HepG2 (cell line): Measurements from ENCODE around the gene MPC1. TPM values are rescaled to one million over a fixed set of nuclear protein-coding genes. Genes with fewer than 3 reads are reported as not detected.

Source experiments
- CBX2 ChIP-seq, 2 experiments: fragments of 200-600 bp in 1 of 2; sonication (generic); formaldehyde crosslinking in 1 of 2; IDR thresholded peaks; 2 replicates each; pipeline versions ENCODE4 v1.7.0 to v1.8.1; 2018 to 2022; ENCODE audit warnings: low read depth in 2 of 2, low read length in 1 of 2, mild to moderate bottlenecking in 1 of 2, missing genetic modification reagents in 1 of 2
- ETS1 ChIP-seq: sonication (generic); formaldehyde crosslinking; IDR thresholded peaks from 2 replicates; pipeline ENCODE4 v1.4.0; 2020; ENCODE audit warnings: missing genetic modification reagents
- FOSL1 ChIP-seq: sonication (generic); formaldehyde crosslinking; IDR thresholded peaks from 2 replicates; pipeline ENCODE4 v1.9.0; 2021; ENCODE audit warnings: missing genetic modification reagents, borderline replicate concordance
- GPN1 ChIP-seq: sonication (generic); formaldehyde crosslinking; IDR thresholded peaks from 2 replicates; pipeline ENCODE4 v1.5.1; 2020; ENCODE audit warnings: missing genetic modification reagents, borderline replicate concordance
- REST ChIP-seq, 2 experiments: IDR thresholded peaks; 2 replicates each; pipeline ENCODE4 v1.6.1; 2011 to 2012; ENCODE audit warnings: low read length in 2 of 2, borderline replicate concordance in 1 of 2, low read depth in 1 of 2, mild to moderate bottlenecking in 1 of 2, moderate library complexity in 1 of 2
- ZBTB1 ChIP-seq: sonication (generic); formaldehyde crosslinking; IDR thresholded peaks from 2 replicates; pipeline ENCODE4 v1.4.0; 2020; ENCODE audit warnings: missing genetic modification reagents, borderline replicate concordance
- ZBTB43 ChIP-seq: sonication (generic); formaldehyde crosslinking; conservative IDR thresholded peaks from 2 replicates; pipeline ENCODE4 v1.4.0; 2020; ENCODE audit warnings: missing genetic modification reagents
- ZMAT3 ChIP-seq: sonication (generic); formaldehyde crosslinking; conservative IDR thresholded peaks from 2 replicates; pipeline ENCODE4 v1.7.0; 2021; ENCODE audit warnings: missing genetic modification reagents
- ZNF646 ChIP-seq: sonication (generic); formaldehyde crosslinking; IDR thresholded peaks from 2 replicates; pipeline ENCODE4 v1.9.0; 2021; ENCODE audit warnings: mild to moderate bottlenecking, missing genetic modification reagents
- ZNF687 ChIP-seq: sonication (generic); formaldehyde crosslinking; IDR thresholded peaks from 2 replicates; pipeline ENCODE4 v1.5.1; 2020; ENCODE audit warnings: mild to moderate bottlenecking, missing genetic modification reagents, moderate library complexity
- ZSCAN12 ChIP-seq: sonication (generic); formaldehyde crosslinking; IDR thresholded peaks from 2 replicates; pipeline ENCODE4 v1.9.0; 2021; ENCODE audit warnings: mild to moderate bottlenecking, missing genetic modification reagents
- polyA plus RNA-seq, 8 experiments: library from polyadenylated mRNA; depleted of rRNA in 3 of 8; stranded (reverse) in 7 of 8; unstranded in 1 of 8; fragments of >200 nt; fragmentation: Illumina TruSeq in 4 of 8; extraction: Trizol in 4 of 8; gene quantifications; 2 replicates each; pipeline versions ENCODE4 v1.2.1 to v1.2.3, GENCODE V29; 2011 to 2016; ENCODE audit warnings: low read depth in 4 of 8, missing spikeins in 1 of 8, mixed read lengths in 1 of 8; ENCODE audit not compliant: insufficient read depth in 1 of 8
- total RNA-seq, 5 experiments: library from RNA; depleted of rRNA; stranded (reverse); fragments of >200 nt; fragmentation: Illumina TruSeq; extraction: Trizol; gene quantifications; 2 replicates each; pipeline ENCODE4 v1.2.3, GENCODE V29; 2016; ENCODE audit warnings: low read depth in 1 of 5

MPC1 gene
- total and polyA plus RNA-seq, 2 of the 13 experiments (the other 11 are each of a cell fraction or from before 2014, with no cell fraction given): 189 to 214 TPM

GRCh38 chr6:166361077-166361429, 21.7 kb downstream of the MPC1 start (continued):
- TF ChIP-seq ZNF646 (CRISPR knock-in tag): peak; percentile 61; the same call in 1 of the 2 replicates
- 0 out of 2 replicates have a peak, but pooled peaks have one; percentile 71 for TF ChIP-seq ZSCAN12
- no peak; the same call in 1 of the 2 replicates for TF ChIP-seq CBX2 (IDR thresholded peaks at IDR 0.05; ENCODE audit: low read depth, low read length)
- peak; percentile 96 for TF ChIP-seq CBX2 (CRISPR knock-in tag; IDR thresholded peaks at IDR 0.05; ENCODE audit: low read depth)
- peak; percentile 68; the same call in 1 of the 2 replicates for TF ChIP-seq ETS1 (CRISPR knock-in tag)
- TF ChIP-seq ZBTB43: peak; percentile 97
- no peak for TF ChIP-seq ZBTB1 (CRISPR knock-in tag)
- 0 out of 2 replicates have a peak, but pooled peaks have one; percentile 64 for TF ChIP-seq FOSL1 (CRISPR knock-in tag)
- peak; percentile 80; the same call in 1 of the 2 replicates for TF ChIP-seq ZNF687
- peak in 1 of 2 experiments; percentile 79; a peak in 2 of 4 replicates for TF ChIP-seq REST (IDR thresholded peaks at IDR 0.05; ENCODE audit: borderline replicate concordance in 1 of 2, low read depth in 1 of 2, low read length in 2 of 2)
- no peak for TF ChIP-seq GPN1 (CRISPR knock-in tag)
- TF ChIP-seq ZMAT3 (CRISPR knock-in tag): peak; percentile 86
